DND-41 (cell line): ENCODE measurements around the gene DCAF10.
A peak's percentile ranks its signal among the peaks of the same experiment; 100 is the strongest.

ENCODE experiments used
- ATAC-seq: fragments of 200-7000 bp; cut with Tn5 transposase; 3 replicates; pipeline ENCODE4 v1.9.1; 2021; ENCODE audit warnings: low read depth; ENCODE audit not compliant: insufficient read depth
- DNase-seq: peaks from one replicate; pipeline ENCODE4 v3.0.0-alpha.2; 2020
- H2AFZ ChIP-seq: 2 replicates; pipeline ENCODE4 v1.6.0; 2012; ENCODE audit warnings: low read depth, low read length
- H3K27ac ChIP-seq: 2 replicates; pipeline ENCODE4 v1.5.1; 2012; ENCODE audit warnings: low read length, inconsistent platforms
- H3K27me3 ChIP-seq: fragments of 200-600 bp; sonication (generic); 2 replicates; pipeline ENCODE4 v1.6.0; 2012; ENCODE audit warnings: low read length, mild to moderate bottlenecking, inconsistent platforms; ENCODE audit not compliant: insufficient read depth, poor library complexity
- H3K36me3 ChIP-seq: 2 replicates; pipeline ENCODE4 v1.5.1; 2012; ENCODE audit warnings: low read length, inconsistent platforms; ENCODE audit not compliant: insufficient read depth
- H3K4me1 ChIP-seq: 2 replicates; pipeline ENCODE4 v1.5.1; 2012; ENCODE audit warnings: mild to moderate bottlenecking, low read length; ENCODE audit not compliant: insufficient read depth
- H3K4me2 ChIP-seq: 2 replicates; pipeline ENCODE4 v1.6.0; 2012; ENCODE audit warnings: mild to moderate bottlenecking, moderate library complexity, low read length, inconsistent platforms; ENCODE audit not compliant: insufficient read depth
- H3K4me3 ChIP-seq, 2 experiments: fragments of 200-600 bp in 1 of 2; shearing (Covaris generic) in 1 of 2; 2 replicates each; pipeline ENCODE4 v1.5.1; 2012 to 2016; ENCODE audit warnings: inconsistent platforms in 2 of 2, low read length in 2 of 2, mild to moderate bottlenecking in 2 of 2, low read depth in 1 of 2, moderate library complexity in 1 of 2
- H3K79me2 ChIP-seq: 2 replicates; pipeline ENCODE4 v1.6.0; 2012; ENCODE audit warnings: low read length, inconsistent platforms; ENCODE audit not compliant: insufficient read depth
- H3K9ac ChIP-seq: 2 replicates; pipeline ENCODE4 v1.6.0; 2012; ENCODE audit warnings: low read depth, mild to moderate bottlenecking, inconsistent platforms, low read length, moderate library complexity
- H3K9me3 ChIP-seq: 2 replicates; pipeline ENCODE4 v1.5.1; 2012; ENCODE audit warnings: low read length, moderate library complexity, mild to moderate bottlenecking, inconsistent platforms; ENCODE audit not compliant: insufficient read depth, severe bottlenecking
- H4K20me1 ChIP-seq: 2 replicates; pipeline ENCODE4 v1.6.0; 2012; ENCODE audit warnings: low read length; ENCODE audit not compliant: insufficient read depth
- CTCF ChIP-seq: IDR thresholded peaks from 2 replicates; pipeline ENCODE4 v1.5.1; 2012; ENCODE audit warnings: borderline replicate concordance, low read length, moderate library complexity, mild to moderate bottlenecking; ENCODE audit not compliant: poor library complexity, severe bottlenecking; ENCODE audit errors: extremely low read depth
- EZH2 ChIP-seq: IDR thresholded peaks from 3 replicates; pipeline ENCODE4 v1.6.1; 2012; ENCODE audit warnings: borderline replicate concordance, low read depth, mild to moderate bottlenecking, moderate library complexity, low read length, inconsistent platforms; ENCODE audit not compliant: severe bottlenecking

The DCAF10 gene

DNA sequence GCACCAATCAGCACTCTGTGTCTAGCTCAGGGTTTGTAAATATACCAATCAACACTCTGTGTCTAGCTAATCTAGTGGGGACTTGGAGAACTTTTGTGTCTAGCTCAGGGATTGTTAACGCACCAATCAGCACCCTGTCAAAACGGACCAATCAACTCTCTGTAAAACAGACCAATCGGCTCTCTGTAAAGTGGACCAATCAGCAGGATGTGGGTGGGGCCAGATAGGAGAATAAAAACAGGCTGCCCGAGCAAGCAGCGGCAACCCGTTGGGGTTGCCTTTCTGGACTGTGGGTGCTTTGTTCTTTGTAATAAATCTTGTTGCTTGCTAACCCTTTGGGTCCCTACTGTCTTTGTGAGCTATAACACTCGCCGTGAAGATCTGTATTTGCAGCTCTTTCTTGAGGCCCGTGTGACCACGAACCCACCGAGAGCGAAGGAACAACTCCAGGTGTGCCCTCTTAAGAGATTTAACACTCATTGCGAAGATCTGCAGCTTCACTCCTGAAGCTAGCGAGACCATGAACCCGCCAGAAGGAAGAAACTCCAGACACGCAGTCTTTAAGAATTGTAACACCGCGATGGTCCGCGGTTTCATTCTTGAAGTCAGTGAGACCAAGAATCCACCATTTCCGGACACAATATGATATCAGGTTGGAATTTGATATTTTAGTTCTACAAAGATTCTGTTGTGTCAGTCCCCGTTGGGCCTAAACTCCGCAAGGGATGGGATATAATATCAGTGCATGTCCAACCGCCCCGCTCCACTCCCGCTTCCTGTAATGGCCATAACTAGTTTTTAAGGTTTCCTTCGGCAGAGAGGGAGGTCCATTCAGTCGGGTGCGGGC is 47.7 kb upstream of the DCAF10 start:
- no peak for TF ChIP-seq CTCF
- no peak for TF ChIP-seq EZH2
- 0 out of 2 replicates have a peak, but pooled peaks cover 3% of the 10 kb centered on the region for H3K36me3 ChIP-seq

GRCh38 chr9:37753489-37754190 is 47.0 kb upstream of the DCAF10 start, which contains the start of gene TRMT10B:
Gene TRMT10B (plus strand): TSS chr9:37753805. CDS start chr9:37761932, 8,127 bp downstream.
- peak; percentile 80 for DNase-seq
- Histone ChIP-seq H3K27me3 (no peaks in the 10 kb centered on the region), H4K20me1 (no peaks in the 10 kb centered on the region), H3K36me3 (0 out of 2 replicates have a peak, but pooled peaks cover 3% of the 10 kb centered on the region), H3K9ac (peak within 1 kb of the TSS; percentile 69), H3K4me2 (peak within 1 kb of the TSS; percentile 69), H3K79me2 (peaks cover 18% of the 10 kb centered on the region), H3K27ac (peak within 1 kb of the TSS; percentile 67), H3K9me3 (no peaks in the 10 kb centered on the region), H3K4me3 (peak within 1 kb of the TSS; percentile 53 to 80), H2AFZ (peak within 1 kb of the TSS; percentile 87), H3K4me1 (peaks cover 21% of the 10 kb centered on the region)
- ATAC-seq, result peak; percentile 94
- TF ChIP-seq CTCF (peak; percentile 2), EZH2 (no peak)

More for the DNA sequence above, 47.7 kb upstream of the DCAF10 start:
- no peaks in the 10 kb centered on the region for H4K20me1 ChIP-seq
- H3K79me2 ChIP-seq, result peaks cover 18% of the 10 kb centered on the region
- H3K4me2 ChIP-seq, result peak overlapping the region; percentile 69
- peak overlapping the region; percentile 67 for H3K27ac ChIP-seq
- H3K4me1 ChIP-seq, result peaks cover 21% of the 10 kb centered on the region
- H3K9me3 ChIP-seq, result no peaks in the 10 kb centered on the region
- H3K27me3 ChIP-seq, result no peaks in the 10 kb centered on the region
- peak; percentile 39 for DNase-seq
- H2AFZ ChIP-seq, result peak overlapping the region; percentile 87
- H3K4me3 ChIP-seq, result peak overlapping the region; percentile 53 to 80; a peak in 3 of 4 replicates
- peak overlapping the region; percentile 69 for H3K9ac ChIP-seq
- no peak for ATAC-seq

DNA sequence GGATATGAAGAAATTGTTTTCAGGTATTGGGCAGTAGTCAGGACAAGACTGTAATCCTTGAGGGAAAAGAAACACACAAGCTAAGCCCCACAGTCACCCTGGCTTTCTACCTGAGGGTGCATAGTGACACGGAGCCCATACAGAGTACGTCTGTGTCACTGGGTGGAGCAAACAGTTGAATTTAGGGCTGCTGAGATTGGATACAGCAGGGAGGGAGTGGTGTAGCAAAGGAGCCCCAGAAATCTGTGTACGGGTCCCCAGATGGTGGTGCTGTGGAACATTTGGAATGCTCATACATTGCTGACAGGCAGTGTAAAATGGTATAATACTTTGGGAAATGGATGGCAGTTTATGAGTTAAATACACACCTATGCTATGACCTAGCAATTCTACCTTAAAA is 41.9 kb upstream of the DCAF10 start:
- no peak for TF ChIP-seq CTCF
- TF ChIP-seq EZH2, result no peak

More for the DNA sequence above, 41.9 kb upstream of the DCAF10 start:
- Histone ChIP-seq H3K79me2 (peaks cover 18% of the 10 kb centered on the region), H3K27ac (no peak overlapping the region), H2AFZ (no peak overlapping the region), H4K20me1 (no peaks in the 10 kb centered on the region), H3K27me3 (no peaks in the 10 kb centered on the region), H3K9me3 (no peaks in the 10 kb centered on the region), H3K9ac (no peak overlapping the region), H3K4me3 (no peak overlapping the region), H3K36me3 (0 out of 2 replicates have a peak, but pooled peaks cover 8% of the 10 kb centered on the region), H3K4me2 (no peak overlapping the region), H3K4me1 (peaks cover 14% of the 10 kb centered on the region)
- no peak for DNase-seq
- no peak for ATAC-seq
